ENCODE measurements around the gene ARHGAP27.
"Not testable (repeated sequence)": the region's sequence is repeated elsewhere in the genome, so short reads cannot be mapped to it uniquely, and the experiment has no call there.

ARHGAP27 gene

GRCh38 chr17:45445901-45446743 is 13.5 kb upstream of the ARHGAP27 start:
- peak; percentile 73 for DNase-seq (ENCODE audit: low spot score)

- DNase-seq (ENCODE audit: low spot score): not testable (repeated sequence)
Measured at GRCh38 chr17:45444856-45445820, 12.5 kb upstream of the ARHGAP27 start.

- not testable (repeated sequence) for DNase-seq (ENCODE audit: low spot score)
Measured at GRCh38 chr17:45444301-45444700, 11.6 kb upstream of the ARHGAP27 start.

GRCh38 chr17:45443371-45444260 is 10.9 kb upstream of the ARHGAP27 start:
- not testable (repeated sequence) for DNase-seq (ENCODE audit: low spot score)

- no peak for DNase-seq (ENCODE audit: low spot score)
Measured at GRCh38 chr17:45441526-45442310, 9.0 kb upstream of the ARHGAP27 start.

GRCh38 chr17:45440839-45441515 is 8.3 kb upstream of the ARHGAP27 start:
- DNase-seq (ENCODE audit: low spot score): not testable (repeated sequence)

- no peak for DNase-seq (ENCODE audit: low spot score)
Measured at GRCh38 chr17:45440161-45440778, 7.6 kb upstream of the ARHGAP27 start.

GRCh38 chr17:45438931-45439610 is 6.4 kb upstream of the ARHGAP27 start:
- no peak for DNase-seq (ENCODE audit: low spot score)

GRCh38 chr17:45437465-45438283 is 5.0 kb upstream of the ARHGAP27 start:
- DNase-seq (ENCODE audit: low spot score): no peak

- DNase-seq (ENCODE audit: low spot score): no peak
Measured at GRCh38 chr17:45436625-45437464, 4.2 kb upstream of the ARHGAP27 start.

GRCh38 chr17:45436161-45436560 is 3.5 kb upstream of the ARHGAP27 start:
- no peak for DNase-seq (ENCODE audit: low spot score)

- no peak for DNase-seq (ENCODE audit: low spot score)
Measured at GRCh38 chr17:45435481-45435880, 2.8 kb upstream of the ARHGAP27 start.

GRCh38 chr17:45433159-45433535 is 477 bp upstream of the ARHGAP27 start:
- DNase-seq (ENCODE audit: low spot score): no peak

GRCh38 chr17:45431531-45432404 is 902 bp downstream of the ARHGAP27 start:
- peak; percentile 40 for DNase-seq (ENCODE audit: low spot score)

- no peak for DNase-seq (ENCODE audit: low spot score)
Measured at GRCh38 chr17:45430738-45431530, 1.7 kb downstream of the ARHGAP27 start.

Data from kidney capillary endothelial cell (primary cell).